Renal cortical epithelial cell (primary cell): ENCODE results near the gene LYRM7. TPM values are rescaled to one million over a fixed set of nuclear protein-coding genes. Genes with fewer than 3 reads are reported as not detected.

Source experiments
- total RNA-seq: library from RNA; depleted of rRNA; stranded (reverse); fragments of >200 nt; gene quantifications from 2 replicates; pipeline ENCODE4 v1.2.3, GENCODE V29; 2014

Gene LYRM7
- total RNA-seq, 1 donor from 2014 or later: 10.0 TPM

Other genes starting within 250 kb of the LYRM7 start
- gene HINT1, start 5.7 kb upstream of the LYRM7 start, total RNA-seq: 83.9 and 194 TPM in 2 replicates
- 77.3 and 79.4 TPM in 2 replicates for gene CDC42SE2, start 93.1 kb downstream of the LYRM7 start, total RNA-seq